Neural crest cell (in vitro differentiated cells): ENCODE data around the gene PLXNB2. TPM values are rescaled to one million over a fixed set of nuclear protein-coding genes. Genes with fewer than 3 reads are reported as not detected.

Experiments used
- DNase-seq: peaks from one replicate; pipeline ENCODE4 v3.0.0; 2021; ENCODE audit warnings: low read depth, mixed read lengths, low spot score
- H3K27ac Mint-ChIP-seq: one replicate; pipeline ENCODE4 v1.8.0; 2021; ENCODE audit warnings: mild to moderate bottlenecking, mixed read lengths; ENCODE audit not compliant: unreplicated experiment
- H3K27me3 Mint-ChIP-seq: 2 replicates; pipeline ENCODE4 v1.8.0; 2021; ENCODE audit warnings: low read depth, mild to moderate bottlenecking, mixed read lengths
- H3K36me3 Mint-ChIP-seq: 2 replicates; pipeline ENCODE4 v1.8.0; 2021; ENCODE audit warnings: low read depth, mild to moderate bottlenecking, mixed read lengths
- H3K4me1 Mint-ChIP-seq: 2 replicates; pipeline ENCODE4 v1.8.0; 2021; ENCODE audit warnings: mixed read lengths
- H3K4me3 Mint-ChIP-seq: one replicate; pipeline ENCODE4 v1.8.0; 2021; ENCODE audit warnings: mild to moderate bottlenecking, mixed read lengths
- H3K9me3 Mint-ChIP-seq: 2 replicates; pipeline ENCODE4 v1.8.0; 2021; ENCODE audit warnings: mixed read lengths
- CTCF ChIP-seq: fragments of 200-600 bp; sonication (generic); conservative IDR thresholded peaks from 2 replicates; pipeline ENCODE4 v1.5.0; 2021; ENCODE audit warnings: antibody characterized with exemption, mild to moderate bottlenecking
- total RNA-seq: library from RNA; stranded (reverse); gene quantifications from 2 replicates; pipeline ENCODE4 v1.2.1, GENCODE V29; 2021

PLXNB2 gene
- total RNA-seq, 1 donor from 2014 or later = 130 TPM

GRCh38 chr22:50262973-50263617 lies 44.4 kb downstream of the PLXNB2 start:
- peaks cover 5% of the 10 kb centered on the region for H3K27me3 Mint-ChIP-seq
- H3K9me3 Mint-ChIP-seq = no peaks in the 10 kb centered on the region
- peaks cover 5% of the 10 kb centered on the region for H3K4me1 Mint-ChIP-seq
- no peak for TF ChIP-seq CTCF
- DNase-seq = no peak
- no peak overlapping the region for H3K4me3 Mint-ChIP-seq
- H3K36me3 Mint-ChIP-seq = no peaks in the 10 kb centered on the region
- no peak overlapping the region for H3K27ac Mint-ChIP-seq

GRCh38 chr22:50262460-50262911 lies 45.0 kb downstream of the PLXNB2 start:
- no peak for DNase-seq
- TF ChIP-seq CTCF = no peak
- H3K27me3 Mint-ChIP-seq = peaks cover 3% of the 10 kb centered on the region
- H3K4me3 Mint-ChIP-seq = peak overlapping the region; percentile 81
- H3K9me3 Mint-ChIP-seq = no peaks in the 10 kb centered on the region
- H3K27ac Mint-ChIP-seq = no peak overlapping the region
- H3K4me1 Mint-ChIP-seq = peaks cover 5% of the 10 kb centered on the region
- H3K36me3 Mint-ChIP-seq = no peaks in the 10 kb centered on the region

GRCh38 chr22:50261615-50262459 lies 45.6 kb downstream of the PLXNB2 start, which contains the start of gene MAPK12:
TSS of gene MAPK12 (minus strand) at chr22:50261683. CDS start at chr22:50261509, 174 bp downstream.
- DNase-seq = no peak
- Mint-ChIP-seq H3K36me3 (no peaks in the 10 kb centered on the region), H3K4me3 (peak within 1 kb of the TSS; percentile 81), H3K27ac (no peak within 1 kb of the TSS), H3K9me3 (no peaks in the 10 kb centered on the region), H3K27me3 (peaks cover 3% of the 10 kb centered on the region), H3K4me1 (peaks cover 5% of the 10 kb centered on the region)
- no peak for TF ChIP-seq CTCF

GRCh38 chr22:50260801-50261614 lies 46.4 kb downstream of the PLXNB2 start:
- Mint-ChIP-seq H3K4me3 (peak overlapping the region; percentile 47), H3K4me1 (peaks cover 5% of the 10 kb centered on the region), H3K36me3 (no peaks in the 10 kb centered on the region), H3K27ac (no peak overlapping the region), H3K9me3 (no peaks in the 10 kb centered on the region), H3K27me3 (no peaks in the 10 kb centered on the region)
- no peak for TF ChIP-seq CTCF
- DNase-seq = no peak

GRCh38 chr22:50260434-50260800 lies 47.0 kb downstream of the PLXNB2 start:
- TF ChIP-seq CTCF = no peak
- no peaks in the 10 kb centered on the region for H3K9me3 Mint-ChIP-seq
- no peak for DNase-seq
- no peaks in the 10 kb centered on the region for H3K27me3 Mint-ChIP-seq
- H3K4me1 Mint-ChIP-seq = peaks cover 5% of the 10 kb centered on the region
- H3K36me3 Mint-ChIP-seq = no peaks in the 10 kb centered on the region
- H3K27ac Mint-ChIP-seq = no peak overlapping the region
- peak overlapping the region; percentile 47 for H3K4me3 Mint-ChIP-seq
